VCaP (cell line): ENCODE data around the gene GLS.

Experiments
- H3K27ac ChIP-seq: fragments of 450-650 bp; 2 replicates; pipeline ENCODE4 v1.5.1; 2017
- CTCF ChIP-seq: fragments of 450-650 bp; conservative IDR thresholded peaks from 2 replicates; pipeline ENCODE4 v1.5.1; 2017; ENCODE audit warnings: mild to moderate bottlenecking, moderate library complexity

The GLS gene

GRCh38 chr2:191006997-191007783 is 126.6 kb downstream of the GLS start:
- H3K27ac ChIP-seq: no peak overlapping the region
- no peak for TF ChIP-seq CTCF

GRCh38 chr2:191008286-191008685 is 127.7 kb downstream of the GLS start:
- no peak for TF ChIP-seq CTCF
- H3K27ac ChIP-seq: no peak overlapping the region

DNA sequence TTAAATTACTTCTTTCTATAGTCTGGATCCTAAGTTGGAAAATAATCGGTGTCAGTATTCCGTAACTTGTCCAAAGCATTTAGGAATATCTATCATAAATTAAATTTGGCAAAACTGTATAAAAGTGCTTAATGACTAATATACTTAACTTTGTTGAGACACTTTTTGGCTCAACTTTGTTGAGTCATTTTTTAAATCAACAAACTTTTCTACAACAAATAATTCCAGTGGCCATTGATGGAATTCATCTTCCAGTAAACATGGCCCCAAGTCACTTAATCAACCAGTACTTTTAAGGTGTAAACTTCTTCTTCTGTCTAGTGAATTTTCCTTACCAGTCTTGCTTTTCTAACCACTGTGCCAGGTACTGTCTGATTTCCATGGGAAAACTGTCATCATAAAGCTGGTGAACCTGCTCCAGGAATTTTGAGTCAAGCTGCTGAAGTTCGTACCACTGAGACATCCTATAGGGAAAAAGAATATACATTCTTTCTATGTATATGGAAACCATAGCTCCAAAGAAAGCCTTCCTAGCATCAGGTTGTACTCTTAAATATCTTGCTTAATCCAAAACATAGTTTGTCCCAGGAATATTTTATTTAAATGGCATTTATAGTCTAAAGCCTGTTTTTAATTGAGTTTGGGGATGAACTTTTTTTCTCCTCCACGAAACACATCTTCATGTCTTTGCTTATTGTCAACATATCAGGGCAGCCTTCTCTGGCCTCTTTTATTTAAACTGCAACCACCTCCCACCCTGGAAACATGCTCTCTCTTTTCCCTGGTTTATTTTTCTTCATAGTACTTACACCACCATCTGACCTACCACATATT is 129.1 kb downstream of the GLS start:
- no peak for TF ChIP-seq CTCF
- H3K27ac ChIP-seq: no peak overlapping the region

DNA sequence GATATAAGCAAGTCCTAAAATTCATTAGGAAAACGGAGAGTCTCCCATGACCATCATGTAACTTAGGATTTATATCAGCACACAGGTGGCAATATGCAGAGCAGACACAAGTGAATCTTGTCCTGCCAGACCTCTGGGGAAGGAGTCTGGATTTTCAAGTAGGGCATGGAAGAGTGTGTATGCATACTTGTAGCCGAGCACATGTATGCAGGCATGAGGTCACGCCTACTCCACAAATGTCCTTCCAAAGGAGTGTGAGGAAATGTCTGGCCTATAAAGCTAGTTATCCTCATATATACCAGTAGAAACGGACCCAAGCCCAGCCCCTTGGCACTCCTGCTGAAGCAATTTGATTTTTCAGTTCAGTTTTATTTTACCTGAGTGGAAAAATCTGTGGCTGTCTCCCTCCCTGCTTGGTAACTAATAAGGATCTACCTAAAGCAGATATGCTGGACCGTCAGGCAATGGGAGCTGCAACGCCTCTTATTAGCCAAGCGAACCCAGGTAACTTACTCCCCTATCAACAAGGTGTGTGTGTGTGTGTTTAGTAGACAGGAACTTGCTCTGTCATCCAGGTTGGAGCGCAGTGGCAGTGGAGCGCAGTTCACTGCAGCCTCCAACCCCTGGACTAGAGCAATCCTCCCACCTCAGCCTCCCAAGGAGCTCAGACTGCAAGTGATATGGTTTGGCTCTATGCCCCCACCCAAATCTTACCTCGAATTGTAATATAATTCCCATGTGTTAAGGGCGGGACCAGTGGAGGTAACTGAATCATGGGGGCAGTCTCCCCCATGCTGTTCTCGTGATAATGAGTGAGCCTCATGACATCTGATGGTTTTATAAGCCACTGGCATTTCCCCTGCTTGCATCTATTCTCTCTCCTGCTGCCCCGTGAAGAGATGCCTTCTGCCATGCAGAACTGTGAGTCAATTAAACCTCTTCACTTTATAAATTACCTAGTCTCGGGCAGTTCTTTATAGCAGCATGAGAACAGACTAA is 130.6 kb downstream of the GLS start:
- TF ChIP-seq CTCF: no peak
- no peak overlapping the region for H3K27ac ChIP-seq

DNA sequence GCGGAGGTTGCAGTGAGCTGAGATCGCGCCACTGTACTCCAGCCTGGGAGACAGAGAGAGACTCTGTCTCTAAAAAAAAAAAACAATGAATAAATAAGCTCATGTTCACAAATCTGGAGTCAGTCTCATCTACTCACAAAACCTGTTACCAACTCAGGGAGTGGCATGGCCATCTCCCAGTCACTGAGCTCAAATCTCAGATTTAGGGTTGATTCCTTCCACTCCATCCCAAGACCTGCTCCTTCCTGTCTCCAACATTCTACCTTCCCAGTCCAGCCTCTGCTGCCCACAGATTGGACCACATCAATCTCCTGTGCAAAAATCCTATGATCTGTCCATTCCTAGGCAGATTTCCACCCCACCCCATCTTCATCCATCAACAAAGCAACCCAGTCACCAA is 131.7 kb downstream of the GLS start:
- peak overlapping the region; percentile 77 for H3K27ac ChIP-seq
- no peak for TF ChIP-seq CTCF

DNA sequence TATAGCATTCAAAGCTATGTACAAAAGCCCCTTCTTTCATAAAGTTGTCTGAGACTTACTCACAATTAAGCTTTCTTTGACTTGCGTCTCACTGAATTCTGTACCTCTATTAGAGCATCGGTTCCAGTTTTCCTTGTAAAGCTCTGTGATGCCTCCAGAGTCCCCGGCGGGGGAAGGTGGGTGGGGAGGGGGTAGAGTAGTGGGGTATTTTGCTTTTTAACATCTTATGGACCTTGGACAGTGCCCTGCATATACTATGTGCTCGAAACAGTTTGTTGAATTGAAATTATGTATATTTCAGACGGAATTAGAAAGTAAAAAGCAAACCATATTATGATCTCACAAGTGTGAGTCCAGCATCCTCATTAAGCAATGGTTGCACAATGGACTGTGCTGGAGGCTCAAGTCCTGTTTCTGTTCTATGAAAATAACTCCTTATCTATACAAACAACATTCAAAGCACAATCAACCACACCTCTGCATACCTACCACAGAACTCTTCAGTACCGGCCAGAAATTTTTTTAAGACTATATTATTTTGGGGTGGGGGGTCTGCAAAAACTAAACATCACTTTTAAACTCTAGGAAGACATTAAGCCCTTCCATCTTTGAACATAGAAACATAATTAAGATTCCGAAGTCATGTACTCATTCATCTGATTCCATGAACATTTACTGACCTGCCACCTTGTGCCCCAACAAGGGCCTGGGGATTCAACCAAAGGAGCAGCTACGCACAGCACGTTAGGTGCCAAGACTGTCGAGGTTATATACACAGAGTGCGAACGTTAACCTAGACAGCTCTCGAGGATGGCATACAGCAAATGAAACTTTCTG is 132.4 kb downstream of the GLS start:
- peak overlapping the region; percentile 77 for H3K27ac ChIP-seq
- TF ChIP-seq CTCF: no peak
